ENCODE results near the gene CLP1. TPM values are rescaled to one million over a fixed set of nuclear protein-coding genes. Genes with fewer than 3 reads are reported as not detected.
"Not testable (repeated sequence)": the region's sequence is repeated elsewhere in the genome, so short reads cannot be mapped to it uniquely, and the experiment has no call there.

Gene CLP1
- total RNA-seq, 1 donor from 2014 or later = 10.0 TPM

GRCh38 chr11:57663975-57664374 lies 6.4 kb downstream of the CLP1 start:
- no peak for DNase-seq (ENCODE audit: low spot score)

- DNase-seq (ENCODE audit: low spot score) = peak; percentile 97
These were observed 9.7 kb downstream of the CLP1 start for GRCh38 chr11:57667117-57667735.

- DNase-seq (ENCODE audit: low spot score) = peak; percentile 99
These were observed 10.3 kb downstream of the CLP1 start, which contains the start of gene ZDHHC5 for GRCh38 chr11:57667736-57668433. ZDHHC5 (plus strand) TSS chr11:57668114; CDS start chr11:57673091, 4,977 bp downstream.

GRCh38 chr11:57668434-57668782 lies 10.8 kb downstream of the CLP1 start:
- no peak for DNase-seq (ENCODE audit: low spot score)

GRCh38 chr11:57674251-57674650 lies 16.7 kb downstream of the CLP1 start:
- no peak for DNase-seq (ENCODE audit: low spot score)

GRCh38 chr11:57675176-57675941 lies 17.8 kb downstream of the CLP1 start:
- no peak for DNase-seq (ENCODE audit: low spot score)

GRCh38 chr11:57679396-57679795 lies 21.8 kb downstream of the CLP1 start:
- no peak for DNase-seq (ENCODE audit: low spot score)

- DNase-seq (ENCODE audit: low spot score) = no peak
These were observed 23.0 kb downstream of the CLP1 start for GRCh38 chr11:57680552-57680874.

- no peak for DNase-seq (ENCODE audit: low spot score)
These were observed 23.6 kb downstream of the CLP1 start for GRCh38 chr11:57681168-57681567.

GRCh38 chr11:57690474-57690873 lies 32.9 kb downstream of the CLP1 start:
- not testable (repeated sequence) for DNase-seq (ENCODE audit: low spot score)

GRCh38 chr11:57698843-57699365 lies 41.3 kb downstream of the CLP1 start:
- no peak for DNase-seq (ENCODE audit: low spot score)

- no peak for DNase-seq (ENCODE audit: low spot score)
These were observed 42.3 kb downstream of the CLP1 start for GRCh38 chr11:57699813-57700212.

GRCh38 chr11:57700425-57700824 lies 42.9 kb downstream of the CLP1 start:
- DNase-seq (ENCODE audit: low spot score) = no peak

GRCh38 chr11:57703341-57703740 lies 45.8 kb downstream of the CLP1 start:
- DNase-seq (ENCODE audit: low spot score) = no peak

- DNase-seq (ENCODE audit: low spot score) = no peak
These were observed 47.4 kb downstream of the CLP1 start for GRCh38 chr11:57704932-57705331.

- not testable (repeated sequence) for DNase-seq (ENCODE audit: low spot score)
These were observed 47.9 kb downstream of the CLP1 start for GRCh38 chr11:57705432-57705831.

GRCh38 chr11:57709802-57710367 lies 52.3 kb downstream of the CLP1 start:
- DNase-seq (ENCODE audit: low spot score) = no peak

Other genes with a start within 250 kb of the CLP1 start
- 27.2 TPM for gene SLC43A3, start 230.6 kb upstream of the CLP1 start, total RNA-seq
- 1.5 TPM for gene RTN4RL2, start 197.2 kb upstream of the CLP1 start, total RNA-seq
- 10.4 TPM for gene SLC43A1, start 142.1 kb upstream of the CLP1 start, total RNA-seq
- 50.5 TPM for gene TIMM10, start 127.0 kb upstream of the CLP1 start, total RNA-seq
- gene SMTNL1, start 120.2 kb upstream of the CLP1 start, total RNA-seq = not detected
- 83.1 TPM for gene UBE2L6, start 90.1 kb upstream of the CLP1 start, total RNA-seq
- 302 TPM for gene SERPING1, start 60.1 kb upstream of the CLP1 start, total RNA-seq
- 0.44 TPM for gene YPEL4, start 7.8 kb upstream of the CLP1 start, total RNA-seq
- 91.9 TPM for gene ZDHHC5, start 10.4 kb downstream of the CLP1 start, total RNA-seq
- gene MED19, start 54.5 kb downstream of the CLP1 start, total RNA-seq = 12.7 TPM
- gene TMX2, start 54.8 kb downstream of the CLP1 start, total RNA-seq = 108 TPM
- 111 TPM for gene SELENOH, start 83.7 kb downstream of the CLP1 start, total RNA-seq
- gene BTBD18, start 94.1 kb downstream of the CLP1 start, total RNA-seq = not detected
- gene CTNND1, start 104.0 kb downstream of the CLP1 start, total RNA-seq = 426 TPM

Data from ureter (tissue), 1 donor.